Activated T-cell treated with anti-CD3 and anti-CD28 coated beads for 24 hours (primary cell): ENCODE measurements around the gene NPHP1.
A peak's percentile ranks its signal among the peaks of the same experiment; 100 is the strongest.
"Not testable (repeated sequence)": the region's sequence is repeated elsewhere in the genome, so short reads cannot be mapped to it uniquely, and the experiment has no call there.

Experiments used
- DNase-seq: peaks from one replicate; pipeline ENCODE4 v3.0.0-alpha.2; 2020; ENCODE audit warnings: low read depth

The NPHP1 gene

DNA sequence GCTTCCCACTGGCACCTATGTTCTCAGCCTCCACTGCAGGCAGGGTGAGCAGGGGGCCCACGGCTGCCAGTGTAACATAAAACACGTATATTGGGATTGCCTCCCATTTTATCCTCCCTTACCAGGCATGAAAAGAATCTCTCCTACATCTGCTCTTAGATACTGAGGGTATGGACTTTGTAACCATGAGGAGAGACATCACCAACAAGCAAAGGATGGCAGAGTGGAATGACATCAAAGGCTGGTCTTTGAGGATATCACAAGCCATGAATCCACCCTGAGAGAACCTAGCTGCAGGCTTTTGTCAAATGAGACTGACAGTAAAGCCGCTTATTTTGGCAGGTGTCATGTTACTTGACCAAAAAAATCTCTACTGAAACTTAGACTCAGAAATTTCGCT is 7.4 kb downstream of the NPHP1 start:
- DNase-seq = no peak

- not testable (repeated sequence) for DNase-seq
These were observed 14.6 kb downstream of the NPHP1 start for GRCh38 chr2:110190169-110190568.

GRCh38 chr2:110182449-110182848 is 22.4 kb downstream of the NPHP1 start:
- no peak for DNase-seq

DNA sequence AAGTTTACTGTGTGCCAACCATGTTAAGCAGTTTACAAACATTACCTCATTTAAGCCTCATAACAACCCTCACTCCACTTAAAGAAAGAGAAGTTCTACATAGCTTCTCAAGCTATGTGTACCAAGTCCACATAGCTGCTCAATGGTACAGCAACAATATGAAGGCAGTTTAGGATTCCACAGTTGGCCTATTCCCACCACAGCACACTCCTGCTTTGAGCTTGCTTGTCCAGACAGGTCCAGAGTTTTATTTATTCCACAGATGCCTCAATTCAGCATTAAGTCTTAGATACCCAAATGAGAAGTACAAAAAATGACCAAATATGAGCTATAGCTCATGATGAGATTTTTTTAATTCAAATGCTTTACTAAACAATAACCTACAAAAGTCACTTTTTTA is 24.8 kb downstream of the NPHP1 start:
- DNase-seq = no peak

DNA sequence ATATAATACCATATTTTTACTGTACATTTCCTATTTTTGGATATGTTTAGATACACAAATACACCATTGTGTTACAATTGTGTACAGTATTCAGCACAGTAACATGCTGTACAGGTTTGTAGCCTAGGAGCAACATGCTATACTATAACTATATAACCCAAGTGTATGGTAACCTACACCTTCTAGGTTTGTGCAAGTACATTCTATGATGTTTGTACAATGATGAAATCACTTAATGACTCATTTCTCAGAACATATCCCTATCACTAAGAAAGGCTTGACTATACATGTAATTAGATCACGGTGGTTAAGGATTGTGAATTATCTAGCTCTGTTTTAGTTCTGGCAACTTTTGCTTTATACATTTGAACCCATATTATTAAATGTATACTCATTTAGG is 31.3 kb downstream of the NPHP1 start:
- DNase-seq = no peak

- no peak for DNase-seq
These were observed 32.3 kb downstream of the NPHP1 start for GRCh38 chr2:110172506-110172905.

GRCh38 chr2:110170102-110170501 is 34.7 kb downstream of the NPHP1 start:
- no peak for DNase-seq

DNA sequence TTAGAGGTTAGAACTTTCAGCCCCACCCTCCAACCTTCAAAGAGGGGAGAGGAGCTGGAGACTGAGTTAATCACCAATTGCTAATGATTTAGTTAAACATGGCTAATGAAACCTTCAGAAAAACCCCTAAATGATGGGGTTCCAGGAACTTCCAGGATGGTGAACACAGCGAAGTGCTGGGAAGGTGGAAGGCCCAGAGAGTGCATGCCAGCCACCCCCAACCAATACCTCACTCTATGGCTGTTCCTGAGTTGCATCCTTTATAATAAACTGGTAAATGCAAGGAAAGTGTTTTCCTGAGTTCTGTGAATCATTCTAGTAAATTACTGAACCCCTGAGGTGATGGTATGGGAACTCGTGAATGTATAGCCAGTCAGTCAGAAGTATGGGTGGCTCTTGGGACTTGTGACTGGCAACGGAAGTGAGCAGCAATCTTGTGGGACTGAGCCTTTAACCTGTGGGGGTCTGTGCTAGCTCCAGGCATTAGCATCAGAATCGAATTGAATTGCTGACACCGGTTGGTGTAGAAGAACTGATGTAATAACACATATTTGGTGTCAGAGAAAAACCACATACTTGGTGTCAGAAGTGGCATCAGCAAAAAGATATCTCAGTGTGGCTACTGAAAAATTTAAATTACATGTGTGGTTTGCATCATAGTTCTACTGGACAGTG is 37.4 kb downstream of the NPHP1 start:
- DNase-seq = no peak

DNA sequence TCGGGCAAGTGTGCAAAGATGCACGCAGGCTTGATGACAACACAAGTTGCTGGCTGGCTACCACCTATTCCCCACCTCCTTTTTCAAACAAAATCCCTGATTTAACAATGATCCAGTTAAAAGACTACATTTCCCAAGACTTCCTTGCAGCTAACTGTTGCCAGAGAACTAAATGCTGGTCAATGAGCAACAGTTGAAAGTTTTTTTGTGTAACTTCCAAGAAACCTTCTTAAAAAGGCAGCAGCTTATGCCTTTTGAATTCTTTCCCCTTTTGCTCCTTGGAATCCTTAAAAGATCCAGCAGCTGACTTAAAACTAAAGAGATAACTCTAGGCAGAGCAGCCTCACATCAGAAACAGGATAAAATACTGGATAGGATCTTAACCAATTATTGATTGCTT is 38.5 kb downstream of the NPHP1 start:
- DNase-seq = no peak

DNA sequence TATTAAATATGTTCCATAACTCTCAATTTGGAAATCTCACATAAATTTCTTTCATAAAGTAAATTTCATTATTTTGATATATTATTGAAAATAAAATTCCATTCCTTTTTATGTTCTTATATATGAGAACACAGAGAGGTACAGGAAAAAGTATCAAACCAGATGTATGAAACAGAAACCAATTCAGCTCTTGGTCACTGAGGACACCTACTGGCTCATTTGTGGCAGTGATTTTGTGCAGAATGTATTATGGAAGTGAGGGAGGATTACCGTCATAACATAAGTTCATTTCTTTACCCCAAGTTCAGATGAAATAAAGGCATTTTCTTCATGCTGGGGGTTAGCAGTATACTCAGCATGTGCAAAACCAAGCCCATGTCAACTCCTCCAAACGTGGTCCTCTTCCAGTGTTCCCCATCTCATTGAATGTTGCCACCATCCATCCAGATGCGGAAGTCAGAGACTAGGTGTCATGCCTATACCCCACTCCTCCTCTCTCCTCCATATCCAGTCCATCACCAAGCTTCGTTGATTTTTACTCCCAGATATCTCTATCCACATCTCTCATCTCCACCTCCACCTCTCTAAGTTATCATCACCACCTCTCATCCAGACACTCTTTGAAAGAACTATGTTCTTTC is 47.5 kb downstream of the NPHP1 start:
- peak; percentile 13 for DNase-seq

GRCh38 chr2:110154828-110155227 is 50.0 kb downstream of the NPHP1 start:
- DNase-seq = not testable (repeated sequence)

- not testable (repeated sequence) for DNase-seq
These were observed 50.6 kb downstream of the NPHP1 start for GRCh38 chr2:110154188-110154587.

DNA sequence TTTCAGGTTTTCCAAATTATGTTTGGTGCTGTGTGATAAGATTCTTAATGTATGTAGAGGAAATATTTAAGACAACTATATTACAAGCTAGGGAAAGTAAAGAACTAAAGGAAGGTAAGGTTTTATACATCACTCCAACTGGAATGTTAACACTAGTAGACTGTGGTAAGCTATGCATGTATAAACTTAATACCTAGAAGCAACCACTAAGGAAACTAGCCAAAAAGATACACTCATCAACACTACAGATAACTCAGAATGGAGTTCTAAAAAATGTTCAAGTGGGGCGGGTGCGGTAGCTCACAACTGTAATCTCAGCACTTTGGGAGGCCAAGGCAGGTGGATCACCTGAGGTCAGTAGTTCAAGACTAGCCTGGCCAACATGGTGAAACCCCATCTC is 51.4 kb downstream of the NPHP1 start:
- DNase-seq = no peak

DNA sequence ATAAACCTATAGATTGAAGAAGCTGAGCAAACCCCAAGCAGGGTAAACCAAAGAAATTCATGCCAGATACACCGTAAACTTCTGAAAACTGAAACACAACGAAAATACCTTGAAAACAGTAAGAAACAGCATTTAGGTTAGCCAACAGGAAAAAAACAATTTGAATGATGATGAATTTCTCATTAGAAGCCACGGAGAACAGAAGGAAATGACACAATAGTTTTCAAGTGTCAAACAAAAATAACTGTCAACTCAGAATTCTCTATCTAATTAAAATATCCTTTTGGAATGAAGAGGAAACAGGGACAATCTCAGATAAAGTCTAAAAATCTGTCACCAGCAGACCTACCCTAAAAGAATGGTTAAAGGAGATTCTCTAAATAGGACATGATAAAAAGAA is 51.9 kb downstream of the NPHP1 start:
- no peak for DNase-seq

DNA sequence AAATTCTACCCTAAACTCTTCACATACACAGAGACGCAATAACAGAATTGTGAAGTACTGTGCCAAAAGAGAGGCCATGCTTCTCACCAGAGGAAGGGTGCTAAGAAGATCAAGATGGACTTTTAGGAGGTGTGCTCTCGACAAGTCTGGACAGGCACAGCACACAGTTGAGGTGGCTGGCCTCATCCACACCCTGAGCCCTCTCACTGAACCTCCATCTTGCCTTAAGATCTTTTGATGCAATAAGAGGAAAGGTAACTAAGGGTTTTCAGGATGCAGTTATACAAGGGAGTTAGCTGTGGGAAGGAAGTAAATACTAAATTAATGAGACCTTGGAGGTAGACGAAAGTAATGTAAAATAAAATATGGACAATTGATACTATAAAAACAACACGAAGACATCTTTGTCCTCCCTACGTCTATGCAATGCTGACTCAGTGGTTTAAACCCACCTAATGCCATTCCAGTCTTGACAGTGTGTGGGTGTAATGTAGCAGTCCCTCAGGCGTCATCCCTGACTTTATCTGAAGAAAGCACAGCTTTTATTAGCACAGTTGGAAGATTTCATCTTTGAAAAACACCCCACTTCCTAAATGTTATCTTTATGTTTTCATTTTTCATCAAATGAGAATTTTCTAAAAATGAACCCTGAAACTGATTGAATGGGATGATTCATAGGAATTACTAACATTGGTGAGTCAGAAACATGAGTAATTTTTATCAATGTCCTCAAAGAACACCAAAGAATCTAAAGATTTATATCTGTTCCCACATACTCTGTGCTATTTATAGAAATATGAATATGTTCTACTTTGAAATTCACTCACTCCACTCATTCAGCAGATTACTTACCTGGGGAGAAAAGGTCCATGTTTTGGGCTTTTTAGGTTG is 55.2 kb downstream of the NPHP1 start:
- DNase-seq = no peak

DNA sequence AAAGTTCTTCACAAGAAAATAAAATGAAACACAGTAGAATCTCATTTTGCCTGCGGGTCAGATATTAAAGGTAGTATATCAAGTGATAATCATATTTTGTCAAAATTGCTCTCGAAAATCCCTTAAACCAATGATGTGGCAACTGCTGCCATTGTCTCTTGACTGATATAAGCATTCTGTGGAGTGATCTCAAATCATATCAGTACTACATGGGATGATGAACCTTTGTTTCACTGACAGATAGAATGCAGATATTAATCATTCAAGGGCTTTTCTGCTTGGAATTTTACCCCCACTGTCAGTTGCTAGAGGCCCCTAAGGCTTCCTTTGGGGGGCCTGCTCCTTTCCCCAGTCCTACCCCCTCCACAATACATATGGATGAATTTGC is 57.9 kb downstream of the NPHP1 start:
- DNase-seq = no peak

- no peak for DNase-seq
These were observed 58.4 kb downstream of the NPHP1 start for GRCh38 chr2:110146183-110146944.

- no peak for DNase-seq
These were observed 60.8 kb downstream of the NPHP1 start for GRCh38 chr2:110143982-110144381.

DNA sequence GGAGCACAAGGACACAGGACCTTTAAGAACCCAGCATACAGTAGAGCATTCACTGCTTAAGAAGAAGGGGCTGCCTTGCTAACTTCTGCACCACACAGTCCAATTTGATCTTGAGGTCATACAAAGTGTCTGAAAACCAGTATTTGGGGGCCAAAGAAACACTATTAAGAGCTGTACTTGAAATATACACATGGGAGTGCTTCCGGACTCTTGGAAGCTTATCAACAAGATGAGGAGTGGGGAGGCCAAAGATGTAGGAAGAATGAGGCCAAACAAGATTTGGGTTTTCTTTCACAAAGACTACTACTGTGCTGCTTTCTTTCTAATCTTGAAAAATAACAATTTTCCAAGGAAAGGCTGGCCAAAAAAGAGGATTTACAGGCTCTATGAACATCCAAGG is 64.4 kb downstream of the NPHP1 start:
- DNase-seq = no peak

GRCh38 chr2:110134025-110134424 is 70.8 kb downstream of the NPHP1 start:
- DNase-seq = no peak

GRCh38 chr2:110131166-110131565 is 73.6 kb downstream of the NPHP1 start:
- no peak for DNase-seq

DNA sequence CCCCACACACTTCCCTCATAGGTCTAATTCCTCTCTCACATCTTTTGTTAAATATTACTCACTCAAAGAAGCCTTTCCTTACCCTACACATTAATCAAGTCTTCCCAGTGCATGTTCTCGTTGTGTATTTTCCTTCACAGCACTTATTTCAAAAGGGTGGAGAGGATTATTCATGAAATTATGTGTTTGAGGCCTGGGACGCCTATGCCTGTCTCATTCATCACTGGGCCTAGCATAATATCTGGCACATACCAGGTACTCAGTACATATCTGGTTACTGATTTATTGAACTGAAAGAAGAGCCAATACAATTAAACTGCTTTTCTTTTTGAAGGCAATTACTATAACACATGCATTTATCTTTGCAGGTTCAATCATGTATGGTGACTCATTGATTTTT is 74.1 kb downstream of the NPHP1 start:
- no peak for DNase-seq
